ENCODE data around the gene TMEM214.

Gene TMEM214

GRCh38 chr2:27086090-27086723 lies 53.4 kb downstream of the TMEM214 start:
- peak; percentile 58 for DNase-seq

GRCh38 chr2:27086724-27087593 lies 54.2 kb downstream of the TMEM214 start, which contains the start of gene KHK:
Gene KHK, plus strand, starts transcription at chr2:27086772. Its CDS starts 488 bp downstream, at chr2:27087260.
- no peak for DNase-seq

GRCh38 chr2:27087823-27088410 lies 55.2 kb downstream of the TMEM214 start:
- no peak for DNase-seq

- no peak for DNase-seq
Observed at GRCh38 chr2:27088634-27089033, 55.9 kb downstream of the TMEM214 start.

GRCh38 chr2:27089111-27089954 lies 56.6 kb downstream of the TMEM214 start:
- no peak for DNase-seq

Measured in NCI-H187 treated with DMSO at 0.1 percent for 48 hours (cell line).